NOMO-1 (cell line): ENCODE results near the gene RTBDN.

Experiments
- DNase-seq, 2 experiments: peaks; one replicate each; lab custom pipeline; 2025; ENCODE audit not compliant: unreplicated experiment in 2 of 2; lab: John Stamatoyannopoulos, UW

The RTBDN gene

DNA sequence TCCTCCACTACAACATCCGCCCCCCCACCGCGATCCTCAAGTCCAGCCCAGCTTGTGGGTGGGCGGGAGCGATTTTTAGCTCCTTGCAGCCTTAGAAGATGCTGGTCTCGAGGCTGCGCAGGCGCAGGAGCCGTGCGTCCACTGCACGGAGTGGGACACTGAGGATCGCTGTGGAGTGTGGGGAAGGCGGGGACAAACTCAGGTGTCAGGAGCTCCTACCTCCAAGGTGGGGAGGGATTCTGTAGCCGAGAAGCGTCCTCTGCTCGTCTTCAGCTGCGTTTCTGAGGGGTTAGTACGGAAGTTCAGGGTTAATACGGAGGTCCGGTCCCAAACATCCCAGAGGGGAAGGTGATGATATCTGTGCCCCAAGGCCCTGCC, at the start of gene RTBDN:
TSS of gene RTBDN (minus strand) at position 14 of the 378 bp plus-strand sequence. CDS start 4,600 bp downstream, outside the sequence.
- DNase-seq, result no peak

DNA sequence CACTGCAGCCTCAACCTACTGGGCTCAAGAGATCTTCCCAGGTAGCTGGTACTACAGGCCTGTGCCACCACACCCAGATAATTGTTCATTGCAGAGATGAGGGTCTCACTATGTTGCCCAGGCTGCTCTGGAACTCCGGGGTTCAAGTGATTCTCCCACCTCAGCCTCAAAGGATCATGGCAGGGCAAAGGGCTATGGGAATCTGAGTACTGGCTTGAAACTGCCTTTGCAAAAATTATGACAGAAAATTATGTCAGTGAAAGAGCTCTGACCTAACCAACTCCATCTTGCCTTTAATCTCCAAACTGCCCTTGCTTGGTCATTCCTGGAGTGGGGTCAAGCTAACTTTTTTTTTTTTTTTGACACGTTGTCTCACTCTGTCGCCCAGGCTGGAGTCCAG, 48.2 kb upstream of the RTBDN start:
- no peak for DNase-seq

DNA sequence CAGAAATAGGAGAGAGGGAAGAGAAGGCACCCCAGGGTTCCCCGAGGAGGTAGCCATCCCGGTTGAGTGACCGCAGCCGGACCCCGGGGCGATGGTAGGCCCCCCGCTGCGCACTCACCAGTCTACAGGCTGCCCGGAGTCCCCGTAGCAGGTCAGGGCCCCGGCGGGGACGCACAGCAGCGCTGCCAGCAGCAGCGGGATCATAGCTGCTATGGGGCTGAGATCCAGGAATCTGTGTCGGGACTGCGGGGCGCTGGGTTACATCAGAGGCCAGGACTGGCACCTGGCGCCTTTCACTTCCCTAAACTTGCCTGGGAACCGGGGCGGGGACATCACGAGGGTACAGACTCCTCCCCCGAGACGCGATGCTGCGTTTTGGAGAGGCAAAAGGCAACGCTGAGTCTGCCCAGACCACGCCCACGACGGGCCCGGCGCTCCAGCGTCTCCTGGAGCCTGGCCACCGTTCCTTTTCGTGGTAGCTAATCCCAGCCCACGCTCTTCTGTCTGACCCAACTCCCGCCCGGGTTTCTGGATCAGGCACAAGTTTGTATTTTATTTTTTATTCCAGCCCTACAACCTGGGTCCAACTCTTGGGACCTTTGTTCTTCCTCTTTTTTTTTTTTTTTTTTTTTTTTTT, 46.9 kb upstream of the RTBDN start, which contains the start of gene DNASE2:
TSS of gene DNASE2 (minus strand) at position 278 of the 637 bp plus-strand sequence. CDS start at position 204, 74 bp downstream.
- peak; percentile 94 to 96 for DNase-seq

DNA sequence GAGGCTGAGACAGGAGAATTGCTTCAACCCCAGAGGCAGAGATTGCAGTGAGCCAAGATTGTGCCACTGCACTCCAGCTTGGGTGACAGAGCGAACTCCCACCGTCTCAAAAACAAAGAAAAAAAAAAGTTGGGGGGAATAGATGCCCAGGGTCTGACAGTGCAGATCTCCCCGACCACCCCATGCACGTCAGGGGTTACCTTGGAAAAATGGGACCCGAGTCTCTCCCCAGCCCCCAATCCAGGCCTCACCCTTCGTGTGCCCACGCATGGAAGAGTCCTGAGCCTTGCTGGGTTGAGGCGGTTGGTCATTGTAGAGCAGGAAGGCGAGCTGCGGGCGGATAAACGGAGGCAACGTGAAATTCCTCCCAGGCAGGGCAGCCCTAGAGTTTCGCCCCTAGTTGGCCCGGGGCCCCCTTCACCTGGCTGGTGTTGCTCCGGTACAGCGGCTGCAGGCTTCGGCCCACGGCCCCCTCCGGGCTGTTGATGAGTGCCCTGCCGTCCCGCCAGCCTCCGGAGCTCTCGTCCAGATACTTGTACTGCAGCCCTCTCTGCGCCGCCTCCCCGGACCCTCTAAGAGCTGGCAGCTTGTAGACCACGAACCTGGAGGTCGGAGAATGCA, 46.3 kb upstream of the RTBDN start:
- DNase-seq, result no peak

DNA sequence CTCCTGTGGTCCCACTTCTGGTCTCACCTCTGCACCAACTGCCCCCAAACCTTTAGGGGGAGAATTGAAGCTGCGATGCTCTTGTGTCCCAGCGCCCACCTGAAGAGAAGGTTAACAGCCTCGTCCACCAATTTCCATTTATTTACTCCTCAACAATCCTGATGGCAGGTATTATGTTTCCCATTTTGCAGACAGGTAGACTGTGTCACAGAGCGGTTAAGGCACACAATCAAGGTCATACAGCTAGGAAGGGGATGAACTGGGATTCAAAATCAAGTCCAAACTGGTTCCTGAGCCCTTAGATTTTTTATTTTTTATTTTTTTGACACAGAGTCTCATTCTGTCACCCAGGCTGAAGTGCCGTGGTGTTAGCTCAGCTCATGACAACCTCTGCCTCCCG, 40.7 kb upstream of the RTBDN start:
- DNase-seq, result no peak

DNA sequence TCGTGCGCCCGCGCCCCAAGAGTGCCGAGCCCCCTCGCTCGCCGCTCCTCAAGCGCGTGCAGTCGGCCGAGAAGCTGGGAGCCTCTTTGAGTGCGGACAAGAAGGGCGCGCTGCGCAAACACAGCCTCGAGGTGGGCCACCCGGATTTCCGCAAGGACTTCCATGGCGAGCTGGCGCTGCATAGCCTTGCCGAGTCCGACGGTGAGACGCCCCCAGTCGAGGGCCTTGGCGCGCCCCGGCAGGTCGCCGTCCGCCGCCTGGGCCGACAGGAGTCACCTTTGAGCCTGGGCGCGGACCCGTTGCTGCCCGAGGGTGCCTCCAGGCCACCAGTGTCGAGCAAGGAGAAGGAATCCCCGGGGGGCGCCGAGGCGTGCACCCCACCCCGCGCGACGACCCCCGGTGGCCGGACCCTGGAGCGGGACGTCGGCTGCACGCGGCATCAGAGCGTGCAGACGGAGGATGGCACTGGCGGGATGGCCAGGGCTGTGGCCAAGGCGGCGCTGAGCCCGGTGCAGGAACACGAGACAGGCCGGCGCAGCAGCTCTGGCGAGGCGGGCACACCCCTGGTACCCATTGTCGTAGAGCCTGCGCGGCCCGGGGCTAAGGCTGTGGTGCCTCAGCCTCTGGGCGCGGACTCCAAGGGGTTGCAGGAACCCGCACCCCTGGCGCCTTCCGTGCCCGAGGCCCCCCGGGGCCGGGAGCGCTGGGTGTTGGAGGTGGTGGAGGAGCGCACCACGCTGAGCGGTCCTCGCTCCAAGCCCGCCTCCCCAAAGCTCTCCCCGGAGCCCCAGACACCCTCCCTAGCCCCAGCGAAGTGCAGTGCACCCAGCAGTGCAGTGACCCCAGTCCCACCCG, 39.7 kb upstream of the RTBDN start:
- DNase-seq, result no peak

DNA sequence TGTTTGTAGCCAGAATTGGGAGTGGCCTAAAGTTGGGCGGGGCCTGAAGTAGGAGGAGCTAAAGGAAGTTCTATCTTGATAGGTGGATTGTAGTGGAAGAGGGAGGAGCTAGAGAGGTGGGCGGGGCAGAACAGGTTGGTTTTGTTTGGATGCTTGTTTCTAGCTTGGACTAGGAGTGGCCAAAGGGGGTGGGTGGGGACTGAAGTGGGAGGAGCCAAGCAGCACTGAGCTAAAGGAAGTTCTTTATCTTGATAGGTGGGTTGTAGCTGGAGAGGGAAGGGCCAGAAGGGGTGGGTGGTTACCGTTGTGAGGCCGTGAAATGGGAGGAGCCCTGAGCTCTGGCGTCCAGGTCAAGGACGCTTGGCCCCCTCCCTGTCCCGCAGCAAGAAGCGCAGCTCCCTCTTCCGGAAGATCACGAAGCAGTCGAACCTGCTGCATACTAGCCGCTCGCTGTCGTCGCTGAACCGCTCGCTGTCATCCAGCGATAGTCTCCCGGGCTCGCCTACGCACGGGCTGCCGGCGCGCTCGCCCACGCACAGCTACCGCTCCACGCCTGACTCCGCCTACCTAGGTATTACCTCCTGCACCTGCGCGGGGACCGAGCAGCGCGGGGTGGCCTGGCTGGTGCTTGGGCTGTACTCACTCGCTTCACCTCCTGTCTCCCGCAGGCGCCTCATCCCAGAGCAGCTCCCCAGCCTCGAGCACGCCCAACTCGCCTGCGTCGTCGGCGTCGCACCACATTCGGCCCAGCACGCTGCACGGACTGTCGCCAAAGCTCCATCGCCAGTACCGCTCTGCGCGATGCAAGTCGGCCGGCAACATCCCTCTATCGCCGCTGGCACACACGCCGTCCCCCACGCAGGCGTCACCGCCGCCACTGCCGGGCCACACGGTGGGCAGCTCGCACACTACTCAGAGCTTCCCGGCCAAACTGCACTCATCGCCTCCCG, 38.8 kb upstream of the RTBDN start:
- no peak for DNase-seq

DNA sequence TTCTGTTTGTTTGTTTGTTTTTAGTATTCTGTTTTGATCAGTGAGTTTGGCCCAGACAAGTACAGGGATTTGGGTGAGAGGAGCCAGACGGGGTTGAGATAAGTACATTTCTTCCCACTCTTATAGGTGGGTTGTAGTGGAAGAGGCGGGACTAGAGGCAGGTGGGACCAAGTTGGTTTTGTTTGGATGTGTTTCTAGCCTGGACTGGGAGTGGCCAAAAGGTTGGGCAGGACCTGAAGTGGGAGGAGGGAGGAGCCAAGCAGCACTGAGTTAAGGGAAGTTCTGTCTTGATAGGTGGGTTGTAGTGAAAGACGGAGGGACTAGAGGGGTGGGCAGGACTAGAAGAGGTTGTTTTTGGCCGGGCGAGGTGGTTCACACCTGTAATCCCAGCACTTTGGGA, 37.9 kb upstream of the RTBDN start:
- no peak for DNase-seq

DNA sequence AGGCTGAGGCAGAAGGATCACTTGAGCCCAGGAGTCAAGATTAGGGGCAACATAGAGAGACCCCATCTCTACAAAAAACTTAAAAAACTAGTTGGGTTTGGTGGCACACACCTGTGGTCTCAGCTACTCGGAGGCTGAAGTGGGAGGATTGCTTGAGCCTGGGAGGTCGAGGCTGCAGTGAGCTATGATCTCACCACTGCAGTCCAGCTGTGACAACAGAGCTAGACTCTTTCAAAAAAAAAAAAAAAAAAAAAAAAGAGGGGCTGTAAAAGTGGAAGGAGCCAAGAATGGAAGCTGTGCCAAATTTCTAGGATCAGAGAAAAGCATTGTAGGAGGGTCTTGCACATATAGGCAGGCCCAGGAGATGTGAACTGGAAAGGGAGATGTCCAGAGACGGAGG, 37.3 kb upstream of the RTBDN start:
- no peak for DNase-seq

DNA sequence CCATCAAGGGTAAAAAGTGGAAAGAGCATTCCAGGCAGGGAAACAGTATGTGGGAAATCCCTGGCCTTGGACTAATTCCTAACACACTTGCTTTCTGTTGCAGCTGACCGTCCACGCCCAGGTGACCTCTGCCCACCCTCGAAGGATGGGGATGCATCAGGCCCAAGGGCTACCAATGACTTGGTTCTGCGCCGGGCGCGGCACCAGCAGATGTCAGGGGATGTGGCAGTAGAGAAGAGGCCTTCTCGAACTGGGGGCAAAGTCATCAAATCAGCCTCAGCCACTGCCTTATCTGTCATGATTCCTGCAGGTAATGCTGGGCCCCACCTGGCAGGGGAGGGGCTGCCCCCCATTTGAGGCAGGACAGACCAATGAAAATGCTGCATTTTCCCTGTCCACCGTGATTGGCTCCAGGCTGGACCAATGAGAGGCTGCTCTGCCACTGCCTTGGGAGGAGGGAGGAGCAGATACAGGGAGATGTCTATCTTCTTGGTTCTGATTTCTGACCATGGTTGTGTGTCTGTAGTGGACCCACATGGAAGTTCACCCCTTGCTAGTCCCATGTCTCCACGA, 34.2 kb upstream of the RTBDN start:
- no peak for DNase-seq

DNA sequence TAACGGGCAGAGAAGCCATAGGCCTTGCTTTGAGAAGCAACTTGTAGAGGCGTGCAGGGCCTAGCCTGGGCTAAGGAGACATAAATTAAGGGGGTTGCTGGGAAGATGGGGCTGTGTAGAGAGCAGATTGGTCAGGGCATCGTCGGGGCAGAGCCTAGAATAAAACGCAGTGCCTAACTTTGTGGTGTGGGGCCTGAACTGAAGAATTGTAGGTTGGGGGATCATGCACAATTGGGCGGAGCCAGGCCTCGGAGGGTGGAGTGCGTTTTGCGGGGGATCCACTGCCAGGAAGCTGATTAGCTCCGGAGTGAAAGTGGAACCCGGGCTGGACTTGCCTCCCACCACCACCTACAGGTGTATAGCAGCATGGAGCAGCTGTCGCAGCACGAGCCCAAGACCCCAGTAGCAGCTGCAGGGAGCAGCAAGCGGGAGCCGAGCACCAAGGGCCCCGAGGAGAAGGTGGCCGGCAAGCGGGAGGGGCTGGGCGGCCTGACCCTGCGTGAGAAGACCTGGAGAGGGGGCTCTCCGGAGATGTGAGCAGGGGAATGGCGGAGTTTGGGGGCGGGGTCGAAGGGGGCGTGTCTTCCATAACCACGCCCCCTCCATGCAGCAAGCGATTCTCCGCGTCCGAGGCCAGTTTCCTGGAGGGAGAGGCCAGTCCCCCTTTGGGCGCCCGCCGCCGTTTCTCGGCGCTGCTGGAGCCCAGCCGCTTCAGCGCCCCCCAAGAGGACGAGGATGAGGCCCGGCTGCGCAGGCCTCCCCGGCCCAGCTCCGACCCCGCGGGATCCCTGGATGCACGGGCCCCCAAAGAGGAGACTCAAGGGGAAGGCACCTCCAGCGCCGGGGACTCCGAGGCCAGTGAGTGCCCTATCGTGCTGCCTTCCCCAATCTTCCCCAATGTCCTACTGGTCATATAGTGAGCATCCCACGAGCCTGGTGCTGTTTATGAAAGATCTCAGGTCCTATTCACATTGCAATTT, 33.0 kb upstream of the RTBDN start:
- DNase-seq, result peak; percentile 31 to 43

DNA sequence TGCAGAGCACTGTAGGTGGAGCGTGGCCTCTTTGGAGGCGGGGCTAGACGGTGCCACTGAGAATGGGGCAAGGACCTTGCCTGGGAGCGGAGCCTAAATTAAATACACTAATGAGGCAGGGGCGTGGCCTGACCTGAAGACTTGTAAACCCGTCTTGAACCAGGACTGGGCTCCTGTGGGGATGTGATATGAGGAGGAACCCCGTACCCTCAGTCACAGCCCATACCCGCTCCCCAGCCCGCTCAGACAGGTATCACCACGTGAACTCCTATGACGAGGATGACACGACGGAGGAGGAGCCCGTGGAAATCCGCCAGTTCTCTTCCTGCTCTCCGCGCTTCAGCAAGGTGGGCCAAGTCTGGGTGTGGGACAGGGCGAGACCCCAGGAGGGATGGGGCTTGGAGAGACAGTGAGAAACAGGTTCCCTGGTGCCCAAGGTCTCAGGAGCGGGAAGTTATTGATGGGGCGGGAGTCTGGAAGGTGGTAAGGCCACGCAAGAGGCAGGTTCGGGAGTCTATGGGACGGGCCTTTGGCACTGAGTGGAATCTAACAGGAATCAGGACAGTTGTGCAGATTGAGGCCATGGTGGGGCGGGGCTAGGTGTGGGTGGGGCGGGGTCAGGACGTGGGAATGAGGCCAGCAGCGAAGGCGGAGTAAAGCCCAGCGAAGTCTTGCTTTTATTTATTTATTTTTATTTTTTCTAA, 32.2 kb upstream of the RTBDN start:
- no peak for DNase-seq

DNA sequence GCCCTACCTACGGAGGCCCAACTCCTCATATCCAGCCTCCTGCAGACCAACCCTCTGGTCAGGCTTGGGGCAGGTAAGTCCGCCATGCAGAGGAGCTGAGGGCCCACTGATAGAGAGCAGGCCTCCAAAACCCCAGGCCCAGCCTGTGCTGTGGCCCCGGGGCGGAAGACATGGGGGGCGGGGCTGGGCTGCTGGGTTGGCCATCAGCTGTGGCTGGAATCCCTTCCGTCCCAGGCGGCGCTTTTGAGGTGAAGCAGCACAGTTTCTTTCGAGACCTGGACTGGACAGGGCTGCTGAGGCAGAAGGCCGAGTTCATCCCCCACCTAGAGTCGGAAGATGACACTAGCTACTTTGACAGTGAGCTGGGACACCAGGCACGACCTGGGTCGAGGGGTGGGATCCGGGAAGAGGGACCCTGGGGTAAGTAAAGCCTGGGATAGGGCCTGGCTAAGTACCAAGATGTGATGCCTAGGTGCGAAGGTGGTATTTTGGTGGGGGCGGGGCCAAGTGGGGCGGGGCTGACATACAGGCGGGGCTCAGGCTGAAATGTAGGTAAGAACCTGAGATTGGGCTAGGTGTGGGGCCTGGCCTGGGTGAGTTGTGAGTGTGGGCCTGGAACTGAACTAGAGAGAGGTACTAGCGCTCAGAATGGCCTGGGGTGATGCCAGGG, 31.5 kb upstream of the RTBDN start:
- no peak for DNase-seq

DNA sequence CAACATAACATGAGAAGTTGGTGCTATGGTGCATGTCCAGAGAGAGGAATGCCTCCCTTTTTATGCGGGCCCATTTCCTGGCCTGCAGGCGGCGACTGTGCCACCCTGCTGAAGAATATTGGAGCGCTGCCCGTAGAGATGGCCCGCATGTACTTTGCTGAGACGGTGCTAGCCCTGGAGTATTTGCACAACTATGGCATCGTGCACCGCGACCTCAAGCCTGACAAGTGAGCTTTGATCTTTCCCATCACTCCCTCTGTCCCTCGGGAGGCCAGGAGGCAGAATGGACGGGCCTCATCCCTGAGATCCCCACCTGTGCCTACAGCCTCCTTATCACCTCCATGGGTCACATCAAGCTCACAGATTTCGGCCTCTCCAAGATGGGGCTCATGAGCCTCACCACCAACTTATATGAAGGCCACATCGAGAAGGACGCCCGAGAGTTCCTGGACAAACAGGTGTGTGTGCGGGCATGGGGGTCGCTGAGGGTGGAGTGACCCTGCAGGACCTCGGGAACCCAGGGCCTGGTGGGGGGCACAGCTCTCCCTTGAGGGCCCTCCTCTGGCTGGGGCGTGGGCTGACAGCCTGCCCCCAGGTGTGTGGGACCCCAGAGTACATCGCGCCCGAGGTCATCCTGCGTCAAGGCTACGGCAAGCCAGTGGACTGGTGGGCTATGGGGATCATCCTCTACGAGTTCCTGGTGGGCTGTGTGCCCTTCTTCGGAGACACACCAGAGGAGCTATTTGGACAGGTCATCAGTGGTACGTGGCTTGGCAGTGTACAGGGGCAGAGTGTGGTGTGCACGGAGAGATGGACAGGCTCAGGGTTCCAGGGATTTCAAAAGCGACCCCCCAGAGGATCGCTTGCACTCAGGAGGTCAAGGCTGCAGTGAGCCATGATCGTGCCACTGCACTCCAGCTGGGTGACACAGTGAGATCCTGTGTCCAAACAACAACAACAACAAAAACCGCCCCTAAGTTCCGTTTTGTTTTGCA, 30.6 kb upstream of the RTBDN start:
- DNase-seq, result peak; percentile 21 to 28

DNA sequence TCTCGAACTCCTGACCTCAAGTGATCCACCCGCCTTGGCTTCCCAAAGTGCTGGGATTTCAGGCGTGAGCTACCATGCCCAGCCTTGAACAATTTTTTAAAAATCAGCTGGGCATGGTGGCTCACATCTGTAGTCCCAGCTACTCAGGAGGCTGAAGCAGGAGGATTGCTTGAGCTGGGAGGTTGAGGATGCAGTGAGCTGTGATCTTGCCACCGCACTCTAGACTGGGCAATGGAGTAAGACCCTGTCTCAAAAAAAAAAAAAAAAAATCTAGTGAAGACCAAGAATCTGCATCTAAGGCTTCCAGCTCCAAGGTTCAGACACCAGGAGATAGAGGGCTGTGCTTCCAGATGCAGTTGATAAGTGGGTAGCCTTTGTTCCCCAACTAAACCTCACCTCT, 29.8 kb upstream of the RTBDN start:
- no peak for DNase-seq

DNA sequence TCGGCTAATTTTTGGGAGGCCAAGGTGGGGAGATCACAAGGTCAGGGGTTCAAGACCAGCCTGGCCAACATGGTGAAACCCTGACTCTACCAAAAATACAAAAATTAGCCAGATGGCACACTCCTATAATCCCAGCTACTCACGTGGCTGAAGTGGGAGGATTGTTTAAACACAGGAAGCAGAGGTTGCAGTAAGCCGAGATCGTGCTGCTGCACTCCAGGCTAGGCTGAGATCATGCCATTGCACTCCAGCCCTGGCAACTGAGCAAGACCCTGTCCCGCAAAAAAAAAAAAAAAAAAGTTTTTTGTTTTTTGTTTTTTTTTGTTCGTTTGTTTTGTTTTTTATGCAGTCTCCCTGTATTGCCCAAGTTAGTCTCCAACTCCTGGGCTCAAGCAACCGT, 25.2 kb upstream of the RTBDN start:
- no peak for DNase-seq
